H9 (cell line): Measurements from ENCODE around the gene MRPS14. TPM values are rescaled to one million over a fixed set of nuclear protein-coding genes. Genes with fewer than 3 reads are reported as not detected.
"Not testable (repeated sequence)": the region's sequence is repeated elsewhere in the genome, so short reads cannot be mapped to it uniquely, and the experiment has no call there.

Experiments
- DNase-seq: peaks from one replicate; pipeline ENCODE4 v3.0.0-alpha.2; 2017
- H2AFZ ChIP-seq: one replicate; pipeline ENCODE4 v1.6.1; 2013; ENCODE audit warnings: mild to moderate bottlenecking, low read length, control low read depth, moderate library complexity
- H2AK5ac ChIP-seq: 2 replicates; pipeline ENCODE4 v1.6.1; 2013; ENCODE audit warnings: low read length, control low read depth, mixed read lengths; ENCODE audit not compliant: insufficient read length
- H2BK120ac ChIP-seq: one replicate; pipeline ENCODE4 v1.6.1; 2013; ENCODE audit warnings: low read depth, mild to moderate bottlenecking, low read length, control low read depth, inconsistent platforms; ENCODE audit not compliant: poor library complexity, severe bottlenecking
- H2BK12ac ChIP-seq: 2 replicates; pipeline ENCODE4 v1.6.1; 2013; ENCODE audit warnings: low read length, control low read depth, mixed read lengths, low read depth; ENCODE audit not compliant: insufficient read length
- H2BK15ac ChIP-seq: 2 replicates; pipeline ENCODE4 v1.6.1; 2013; ENCODE audit warnings: low read depth, low read length, control low read depth
- H2BK20ac ChIP-seq: one replicate; pipeline ENCODE4 v1.6.1; 2013; ENCODE audit warnings: low read depth, mild to moderate bottlenecking, low read length, control low read depth, inconsistent platforms; ENCODE audit not compliant: poor library complexity, severe bottlenecking
- H2BK5ac ChIP-seq: 2 replicates; pipeline ENCODE4 v1.6.1; 2013; ENCODE audit warnings: low read length, control low read depth, mixed read lengths; ENCODE audit not compliant: insufficient read length
- H3K14ac ChIP-seq: 2 replicates; pipeline ENCODE4 v1.6.1; 2013; ENCODE audit warnings: low read length, control low read depth; ENCODE audit not compliant: insufficient read depth
- H3K18ac ChIP-seq: 2 replicates; pipeline ENCODE4 v1.6.1; 2013; ENCODE audit warnings: low read depth, mild to moderate bottlenecking, mixed read lengths, low read length, control low read depth; ENCODE audit not compliant: insufficient read length
- H3K23ac ChIP-seq: 2 replicates; pipeline ENCODE4 v1.6.1; 2013; ENCODE audit warnings: low read length, control low read depth, mixed read lengths, low read depth; ENCODE audit not compliant: insufficient read length
- H3K23me2 ChIP-seq: 2 replicates; pipeline ENCODE4 v1.6.1; 2013; ENCODE audit warnings: low read depth, mild to moderate bottlenecking, mixed read lengths, low read length, control low read depth; ENCODE audit not compliant: insufficient read length, poor library complexity, severe bottlenecking
- H3K27ac ChIP-seq: 2 replicates; pipeline ENCODE4 v1.5.1; 2013; ENCODE audit warnings: low read length, control low read depth, mixed read lengths, low read depth; ENCODE audit not compliant: insufficient read length
- H3K27me3 ChIP-seq: 2 replicates; pipeline ENCODE4 v1.6.1; 2013; ENCODE audit warnings: low read length, control low read depth, inconsistent platforms; ENCODE audit not compliant: insufficient read depth
- H3K4ac ChIP-seq: 2 replicates; pipeline ENCODE4 v1.6.1; 2013; ENCODE audit warnings: low read depth, mild to moderate bottlenecking, control low read depth, inconsistent platforms, low read length, moderate library complexity
- H3K4me1 ChIP-seq: 2 replicates; pipeline ENCODE4 v1.6.1; 2013; ENCODE audit warnings: low read length, control low read depth, inconsistent platforms; ENCODE audit not compliant: insufficient read depth
- H3K4me2 ChIP-seq: 2 replicates; pipeline ENCODE4 v1.6.1; 2013; ENCODE audit warnings: low read length, control low read depth, mixed read lengths; ENCODE audit not compliant: insufficient read length, insufficient read depth
- H3K56ac ChIP-seq: 2 replicates; pipeline ENCODE4 v1.6.1; 2013; ENCODE audit warnings: low read depth, mild to moderate bottlenecking, mixed read lengths, low read length, control low read depth; ENCODE audit not compliant: insufficient read length
- H3K79me1 ChIP-seq: 2 replicates; pipeline ENCODE4 v1.6.1; 2013; ENCODE audit warnings: low read depth, mild to moderate bottlenecking, moderate library complexity, low read length, control low read depth, inconsistent platforms; ENCODE audit not compliant: insufficient read depth, poor library complexity, severe bottlenecking
- H3K79me2 ChIP-seq: 2 replicates; pipeline ENCODE4 v1.6.1; 2013; ENCODE audit warnings: low read length, control low read depth, inconsistent platforms; ENCODE audit not compliant: insufficient read depth
- H3K9ac ChIP-seq: 2 replicates; pipeline ENCODE4 v1.6.1; 2013; ENCODE audit warnings: low read length, control low read depth, mixed read lengths; ENCODE audit not compliant: insufficient read length; ENCODE audit errors: extremely low read depth
- H3K9me3 ChIP-seq: one replicate; pipeline ENCODE4 v1.6.1; 2013; ENCODE audit warnings: low read depth, low read length, inconsistent platforms; ENCODE audit not compliant: control insufficient read depth
- H3T11ph ChIP-seq: one replicate; pipeline ENCODE4 v1.6.1; 2013; ENCODE audit warnings: mild to moderate bottlenecking, low read length, control low read depth, inconsistent platforms
- H4K20me1 ChIP-seq: one replicate; pipeline ENCODE4 v1.6.1; 2013; ENCODE audit not compliant: control insufficient read depth, insufficient read length, insufficient read depth
- H4K5ac ChIP-seq: 2 replicates; pipeline ENCODE4 v1.6.1; 2013; ENCODE audit warnings: low read depth, mild to moderate bottlenecking, mixed read lengths, low read length, control low read depth; ENCODE audit not compliant: insufficient read length
- H4K8ac ChIP-seq: replicated peaks from 2 replicates; pipeline ENCODE4 v1.6.1; 2013; ENCODE audit warnings: low read length, control low read depth, mixed read lengths, low read depth; ENCODE audit not compliant: insufficient read length
- H4K91ac ChIP-seq: 2 replicates; pipeline ENCODE4 v1.6.1; 2013; ENCODE audit warnings: low read depth, mild to moderate bottlenecking, moderate library complexity, mixed read lengths, low read length, control low read depth; ENCODE audit not compliant: insufficient read length
- H3K27ac Mint-ChIP-seq, 3 experiments: 2 replicates in 2 of 3; 3 replicates in 1 of 3; pipeline ENCODE4 v1.8.0; 2020 to 2021; ENCODE audit warnings: mixed read lengths in 3 of 3, mild to moderate bottlenecking in 1 of 3, moderate library complexity in 1 of 3
- H3K27me3 Mint-ChIP-seq: 2 replicates; pipeline ENCODE4 v1.8.0; 2021; ENCODE audit warnings: low read depth, mild to moderate bottlenecking, moderate library complexity, mixed read lengths
- H3K36me3 Mint-ChIP-seq, 3 experiments: 2 replicates in 2 of 3; 3 replicates in 1 of 3; pipeline ENCODE4 v1.8.0; 2020 to 2021; ENCODE audit warnings: low read depth in 3 of 3, mixed read lengths in 3 of 3; ENCODE audit not compliant: insufficient read depth in 1 of 3
- H3K4me1 Mint-ChIP-seq, 2 experiments: 2 replicates each; pipeline ENCODE4 v1.8.0; 2020; ENCODE audit warnings: mixed read lengths in 2 of 2
- H3K4me3 Mint-ChIP-seq, 2 experiments: 2 replicates in 1 of 2; 3 replicates in 1 of 2; pipeline ENCODE4 v1.8.0; 2020 to 2021; ENCODE audit warnings: mild to moderate bottlenecking in 2 of 2, mixed read lengths in 2 of 2, moderate library complexity in 1 of 2
- H3K9me3 Mint-ChIP-seq, 2 experiments: 2 replicates in 1 of 2; 3 replicates in 1 of 2; pipeline ENCODE4 v1.8.0; 2020; ENCODE audit warnings: mild to moderate bottlenecking in 2 of 2, mixed read lengths in 2 of 2, moderate library complexity in 1 of 2
- CTCF ChIP-seq: fragments of 200-600 bp; sonication (generic); conservative IDR thresholded peaks from 3 replicates; pipeline ENCODE4 v1.8.0; 2021; ENCODE audit warnings: antibody characterized with exemption, mild to moderate bottlenecking
- WGBS: extraction: QIAGEN DNeasy Blood & Tissue Kit; methylation state at CpG from one replicate; pipeline ENCODE4 v1.1.7; 2013; ENCODE audit warnings: missing lambda C conversion rate, low lambda C conversion rate, mixed read lengths; ENCODE audit not compliant: insufficient read length; ENCODE audit errors: extremely low coverage; 5-methylcytosine and 5-hydroxymethylcytosine counted together
- total RNA-seq: library from RNA; stranded (reverse); gene quantifications from 2 replicates; pipeline ENCODE4 v1.2.1, GENCODE V29; 2021

MRPS14 gene
- total RNA-seq, 1 experiment from 2014 or later: 30.6 TPM

DNA sequence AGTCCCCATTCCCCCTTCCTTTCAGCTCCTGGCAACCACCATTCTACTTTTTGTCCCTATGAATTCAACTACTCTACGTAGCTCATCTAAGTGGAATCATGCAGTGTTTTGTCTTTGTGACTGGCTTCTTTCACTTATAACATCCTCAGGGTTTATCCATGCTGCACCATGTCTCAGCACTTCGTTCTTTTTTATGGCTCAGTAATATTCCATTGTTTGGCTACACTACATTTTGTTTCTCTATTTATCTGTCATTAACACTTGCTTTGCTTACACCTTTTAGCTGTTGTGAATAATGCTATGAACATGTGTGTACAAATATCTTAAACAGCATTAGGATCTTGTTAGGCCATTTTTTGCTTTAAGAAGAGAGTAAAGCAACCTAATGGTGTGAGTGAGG lies 1.5 kb upstream of the MRPS14 start:
- no peak overlapping the region for H3K9ac ChIP-seq
- no peak overlapping the region for H3K27ac Mint-ChIP-seq
- no peaks in the 10 kb centered on the region for H3K9me3 ChIP-seq
- no peak overlapping the region for H3T11ph ChIP-seq
- H4K20me1 ChIP-seq: no peaks in the 10 kb centered on the region
- H3K14ac ChIP-seq: no peak overlapping the region
- no peak overlapping the region for H3K4ac ChIP-seq
- H4K5ac ChIP-seq: no peak overlapping the region
- no peak overlapping the region for H2BK120ac ChIP-seq
- no peaks in the 10 kb centered on the region; a peak in 2 of 5 replicates for H3K9me3 Mint-ChIP-seq
- no peaks in the 10 kb centered on the region for H3K27me3 Mint-ChIP-seq
- H3K4me2 ChIP-seq: no peak overlapping the region
- H3K4me1 Mint-ChIP-seq: peaks cover 3 to 14% of the 10 kb centered on the region in 2 experiments
- peaks cover 2% of the 10 kb centered on the region; the same call in 1 of the 2 replicates for H3K4me1 ChIP-seq
- H3K36me3 Mint-ChIP-seq: no peaks in the 10 kb centered on the region
- TF ChIP-seq CTCF: no peak
- H2BK12ac ChIP-seq: no peak overlapping the region
- no peak overlapping the region for H2BK15ac ChIP-seq
- H3K79me2 ChIP-seq: peaks cover 9% of the 10 kb centered on the region; the same call in 1 of the 2 replicates
- no peak for DNase-seq
- no peak overlapping the region for H2AFZ ChIP-seq
- no peak overlapping the region for H2BK20ac ChIP-seq
- H3K18ac ChIP-seq: no peak overlapping the region
- no peak overlapping the region for H2AK5ac ChIP-seq
- H3K23ac ChIP-seq: no peak overlapping the region
- H2BK5ac ChIP-seq: no peak overlapping the region
- peaks cover 4% of the 10 kb centered on the region for H3K79me1 ChIP-seq
- H3K4me3 Mint-ChIP-seq: peak overlapping the region in 1 of 2 experiments; percentile 31; a peak in 2 of 5 replicates
- H4K8ac ChIP-seq: no peak overlapping the region
- no peak overlapping the region for H3K56ac ChIP-seq
- no peaks in the 10 kb centered on the region for H3K27me3 ChIP-seq
- peaks cover 5% of the 10 kb centered on the region for H3K23me2 ChIP-seq
- H4K91ac ChIP-seq: no peak overlapping the region
- H3K27ac ChIP-seq: no peak overlapping the region
- no CpG with 5 or more reads among the region's 2 CpGs for WGBS

- H2AFZ ChIP-seq: peak overlapping the region; percentile 75
- peak overlapping the region; percentile 96 for H4K8ac ChIP-seq
- not testable (repeated sequence) for H3K36me3 Mint-ChIP-seq, H3K23me2 ChIP-seq, H3K79me2 ChIP-seq, H3K23ac ChIP-seq, H3K9me3 ChIP-seq, H2BK20ac ChIP-seq, H2BK5ac ChIP-seq, H4K91ac ChIP-seq, H3K27me3 ChIP-seq, H3K4me1 ChIP-seq, H3K56ac ChIP-seq, H3K79me1 ChIP-seq, H2BK15ac ChIP-seq, H3K4ac ChIP-seq, DNase-seq, H2BK120ac ChIP-seq, H2BK12ac ChIP-seq, H3K27me3 Mint-ChIP-seq, H4K20me1 ChIP-seq, H3K9me3 Mint-ChIP-seq
- Mint-ChIP-seq H3K4me1 (peaks cover 0 to 10% of the 10 kb centered on the region in 2 experiments; a peak in 2 of 4 replicates), H3K27ac (peak overlapping the region; percentile 89 to 96 (median 95)), H3K4me3 (peak overlapping the region; percentile 86 to 94)
- WGBS: no CpG with 5 or more reads among the region's 2 CpGs
- H4K5ac ChIP-seq: peak overlapping the region; percentile 95
- H3K4me2 ChIP-seq: peak overlapping the region; percentile 100
- peak overlapping the region; percentile 72 for H3K18ac ChIP-seq
- H3K27ac ChIP-seq: peak overlapping the region; percentile 43
- H3K14ac ChIP-seq: peak overlapping the region; percentile 43; the same call in 1 of the 2 replicates
- H2AK5ac ChIP-seq: peak overlapping the region; percentile 94
- H3T11ph ChIP-seq: peak overlapping the region; percentile 43
- peak overlapping the region; percentile 72 for H3K9ac ChIP-seq
Observed at GRCh38 chr1:175023922-175024242, 657 bp upstream of the MRPS14 start.
